ENCODE data around the gene PODNL1.
"Not testable (repeated sequence)": the region's sequence is repeated elsewhere in the genome, so short reads cannot be mapped to it uniquely, and the experiment has no call there.

The PODNL1 gene

GRCh38 chr19:13923194-13923987 is 14.8 kb downstream of the PODNL1 start:
- no peak for DNase-seq (ENCODE audit: low read depth)

GRCh38 chr19:13922118-13922517 is 16.1 kb downstream of the PODNL1 start:
- not testable (repeated sequence) for DNase-seq (ENCODE audit: low read depth)

GRCh38 chr19:13920940-13921747 is 17.1 kb downstream of the PODNL1 start:
- DNase-seq (ENCODE audit: low read depth) = no peak

- no peak for DNase-seq (ENCODE audit: low read depth)
Measured at GRCh38 chr19:13920524-13920923, 17.7 kb downstream of the PODNL1 start.

- DNase-seq (ENCODE audit: low read depth) = no peak
Measured at GRCh38 chr19:13918726-13919411, 19.3 kb downstream of the PODNL1 start.

- DNase-seq (ENCODE audit: low read depth) = no peak
Measured at GRCh38 chr19:13917888-13918406, 20.3 kb downstream of the PODNL1 start.

GRCh38 chr19:13914777-13915176 is 23.4 kb downstream of the PODNL1 start:
- no peak for DNase-seq (ENCODE audit: low read depth)

- no peak for DNase-seq (ENCODE audit: low read depth)
Measured at GRCh38 chr19:13913352-13913751, 24.9 kb downstream of the PODNL1 start.

- DNase-seq (ENCODE audit: low read depth) = no peak
Measured at GRCh38 chr19:13909430-13909829, 28.8 kb downstream of the PODNL1 start.

- no peak for DNase-seq (ENCODE audit: low read depth)
Measured at GRCh38 chr19:13908674-13909073, 29.5 kb downstream of the PODNL1 start.

GRCh38 chr19:13906910-13907309 is 31.3 kb downstream of the PODNL1 start:
- no peak for DNase-seq (ENCODE audit: low read depth)

GRCh38 chr19:13906521-13906904 is 31.7 kb downstream of the PODNL1 start:
- DNase-seq (ENCODE audit: low read depth) = peak; percentile 20

- peak; percentile 87 for DNase-seq (ENCODE audit: low read depth)
Measured at GRCh38 chr19:13905634-13906520, 32.3 kb downstream of the PODNL1 start, which contains the start of the genes BRME1 and CC2D1A. Gene BRME1 (minus strand): TSS chr19:13906117. CDS start chr19:13904892, 1,225 bp downstream. Gene CC2D1A (plus strand): TSS chr19:13906201. CDS start chr19:13906442, 241 bp downstream.

GRCh38 chr19:13902993-13903555 is 35.1 kb downstream of the PODNL1 start:
- no peak for DNase-seq (ENCODE audit: low read depth)

- DNase-seq (ENCODE audit: low read depth) = no peak
Measured at GRCh38 chr19:13899912-13900584, 38.2 kb downstream of the PODNL1 start.

GRCh38 chr19:13899393-13899792 is 38.8 kb downstream of the PODNL1 start:
- DNase-seq (ENCODE audit: low read depth) = no peak

GRCh38 chr19:13896227-13896626 is 42.0 kb downstream of the PODNL1 start:
- no peak for DNase-seq (ENCODE audit: low read depth)

- no peak for DNase-seq (ENCODE audit: low read depth)
Measured at GRCh38 chr19:13894552-13894951, 43.7 kb downstream of the PODNL1 start.

GRCh38 chr19:13892870-13893269 is 45.3 kb downstream of the PODNL1 start:
- no peak for DNase-seq (ENCODE audit: low read depth)

GRCh38 chr19:13890136-13890535 is 48.1 kb downstream of the PODNL1 start:
- no peak for DNase-seq (ENCODE audit: low read depth)
